ENCODE results near the gene STK32C. TPM values are rescaled to one million over a fixed set of nuclear protein-coding genes. Genes with fewer than 3 reads are reported as not detected.

The STK32C gene
- total RNA-seq, 4 donors from 2014 or later: 3.7 to 13.9 (median 6.7) TPM

DNA sequence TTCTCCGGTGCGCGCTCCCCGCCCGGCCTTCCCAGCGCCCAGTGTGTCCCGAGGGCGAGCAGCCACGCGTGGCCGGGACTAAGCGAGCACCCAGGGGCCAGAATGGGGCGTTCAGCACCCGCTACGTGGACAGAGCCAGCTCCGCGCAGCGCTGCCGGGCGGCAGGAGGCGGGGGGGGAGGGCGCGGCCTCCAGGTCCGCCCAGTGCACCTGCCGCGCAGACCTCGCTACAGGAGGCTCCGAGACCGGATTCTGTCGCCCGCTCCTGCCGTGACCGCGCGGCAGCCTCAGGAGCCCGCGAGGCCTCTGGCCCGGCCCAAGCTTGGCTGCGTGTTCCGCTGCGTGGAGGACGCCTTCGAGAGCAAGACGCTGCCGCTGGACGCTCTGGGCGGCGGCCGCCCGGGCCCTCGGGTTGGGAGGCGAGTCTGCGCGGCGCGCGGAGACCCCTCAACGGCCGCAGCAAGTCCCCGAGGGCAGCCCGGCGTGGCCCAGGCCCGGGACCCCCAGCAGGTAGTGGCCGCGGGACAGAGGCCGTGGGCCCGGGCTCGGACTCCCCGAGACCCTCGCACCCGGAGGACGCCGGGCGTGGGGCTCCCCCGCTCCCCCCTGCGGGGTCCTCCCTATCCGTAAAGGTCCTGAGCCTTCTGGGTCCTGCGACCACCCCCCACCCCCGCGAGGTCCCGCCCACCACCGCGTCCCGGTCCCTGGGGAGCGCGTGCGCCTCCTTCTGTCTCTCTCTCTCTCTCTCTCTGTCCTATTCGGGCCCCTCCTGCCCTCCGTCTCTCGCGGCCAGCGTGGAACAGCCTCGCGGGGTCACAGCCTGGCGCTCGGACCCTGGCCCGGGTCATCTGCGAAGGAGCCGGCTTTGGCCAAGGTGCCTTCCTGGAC is 121.9 kb downstream of the STK32C start:
- Histone ChIP-seq H3K4me1 (peaks cover 0 to 10% of the 10 kb centered on the region in 2 donors), H3K4me3 (peak overlapping the region; percentile 37 to 61 (median 51)), H3K27ac (no peak overlapping the region), H3K9me3 (no peaks in the 10 kb centered on the region), H3K36me3 (no peaks in the 10 kb centered on the region), H3K27me3 (peaks cover 37 to 53% (median 41%) of the 10 kb centered on the region in 3 donors)
- in situ Hi-C loops (cut with MboI; ENCODE audit: low sequenced_read_pairs in 4 of 4): no loop called here
- no peak for DNase-seq
- intact Hi-C loops (cut with DNase I; ENCODE audit: low total_unique reads): no loop called here
- peak in 1 of 2 donors; percentile 69 for ATAC-seq
- no peak for TF ChIP-seq POLR2A (IDR thresholded peaks at IDR 0.05)
- TF ChIP-seq, protein P1, sequence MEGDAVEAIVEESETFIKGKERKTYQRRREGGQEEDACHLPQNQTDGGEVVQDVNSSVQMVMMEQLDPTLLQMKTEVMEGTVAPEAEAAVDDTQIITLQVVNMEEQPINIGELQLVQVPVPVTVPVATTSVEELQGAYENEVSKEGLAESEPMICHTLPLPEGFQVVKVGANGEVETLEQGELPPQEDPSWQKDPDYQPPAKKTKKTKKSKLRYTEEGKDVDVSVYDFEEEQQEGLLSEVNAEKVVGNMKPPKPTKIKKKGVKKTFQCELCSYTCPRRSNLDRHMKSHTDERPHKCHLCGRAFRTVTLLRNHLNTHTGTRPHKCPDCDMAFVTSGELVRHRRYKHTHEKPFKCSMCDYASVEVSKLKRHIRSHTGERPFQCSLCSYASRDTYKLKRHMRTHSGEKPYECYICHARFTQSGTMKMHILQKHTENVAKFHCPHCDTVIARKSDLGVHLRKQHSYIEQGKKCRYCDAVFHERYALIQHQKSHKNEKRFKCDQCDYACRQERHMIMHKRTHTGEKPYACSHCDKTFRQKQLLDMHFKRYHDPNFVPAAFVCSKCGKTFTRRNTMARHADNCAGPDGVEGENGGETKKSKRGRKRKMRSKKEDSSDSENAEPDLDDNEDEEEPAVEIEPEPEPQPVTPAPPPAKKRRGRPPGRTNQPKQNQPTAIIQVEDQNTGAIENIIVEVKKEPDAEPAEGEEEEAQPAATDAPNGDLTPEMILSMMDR (IDR thresholded peaks at IDR 0.05 in 4 of 5, conservative IDR thresholded peaks at IDR 0.05 in 1 of 5): no peak

DNA sequence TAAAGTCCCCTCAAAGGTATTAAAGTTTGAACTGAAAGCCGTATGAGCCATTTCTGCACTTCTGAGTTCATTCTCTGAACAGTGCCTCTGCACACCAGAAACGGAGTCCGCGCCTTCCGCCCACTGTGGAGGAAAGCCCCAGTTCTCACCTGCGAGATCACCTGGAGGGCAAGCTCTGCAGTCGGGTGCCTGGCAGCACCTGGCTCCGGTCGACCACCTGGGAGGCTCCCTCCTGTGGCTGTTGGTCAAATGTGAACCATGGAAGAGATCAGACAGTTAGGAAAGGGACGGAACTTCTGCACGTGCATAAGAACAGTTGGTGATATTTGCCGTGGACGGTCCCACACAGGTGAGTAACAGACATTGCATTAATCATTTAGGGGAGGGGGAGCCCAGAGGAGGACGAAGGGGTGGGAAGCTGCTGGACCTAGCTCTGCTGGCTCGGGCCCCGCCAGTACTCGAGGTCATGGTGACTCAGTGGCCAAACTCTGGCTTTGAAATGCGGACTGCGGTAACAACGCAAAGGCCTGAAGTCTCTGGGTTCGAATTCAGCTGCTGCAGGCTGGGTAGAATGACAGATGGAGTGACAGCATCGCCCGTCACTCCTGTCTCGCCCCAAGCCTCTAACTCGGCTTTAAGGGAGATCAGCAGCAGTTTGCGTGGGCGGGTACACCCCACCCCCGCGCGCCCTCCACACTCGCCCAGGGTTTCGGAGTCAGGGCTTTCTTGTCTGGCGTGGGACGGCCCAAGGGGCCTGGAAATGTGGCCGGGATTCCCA is 122.7 kb downstream of the STK32C start:
- TF ChIP-seq, protein P1 (IDR thresholded peaks at IDR 0.05 in 4 of 5, conservative IDR thresholded peaks at IDR 0.05 in 1 of 5): no peak
- no peak for TF ChIP-seq POLR2A (IDR thresholded peaks at IDR 0.05)
- no peak for DNase-seq

DNA sequence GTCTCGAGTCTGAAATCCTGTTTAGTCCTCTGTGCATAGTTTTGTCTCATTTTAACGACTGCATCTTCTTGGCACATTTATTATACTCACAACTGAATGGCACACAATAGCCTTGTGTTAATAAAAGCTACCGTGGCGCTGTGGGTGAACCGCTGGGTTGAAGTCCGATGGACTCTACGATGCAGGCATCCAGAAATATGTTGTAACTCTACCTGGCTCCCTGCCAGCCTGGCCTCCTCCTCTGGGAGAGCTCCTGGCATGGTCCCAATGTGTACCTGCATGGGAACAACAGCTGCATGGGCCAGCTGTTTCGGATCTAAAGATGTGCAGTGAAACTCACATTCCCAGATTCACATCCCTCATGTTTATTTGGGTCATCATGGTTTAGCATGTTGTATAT is 124.7 kb downstream of the STK32C start:
- intact Hi-C loops (cut with DNase I; ENCODE audit: low total_unique reads): no loop called here
- no peak for DNase-seq
- no peak for ATAC-seq
- no peaks in the 10 kb centered on the region for H3K36me3 ChIP-seq
- no peaks in the 10 kb centered on the region for H3K9me3 ChIP-seq
- peaks cover 34 to 37% (median 37%) of the 10 kb centered on the region in 3 donors for H3K27me3 ChIP-seq
- no peak overlapping the region for H3K27ac ChIP-seq
- H3K4me3 ChIP-seq: no peak overlapping the region
- peaks cover 0 to 10% of the 10 kb centered on the region in 2 donors for H3K4me1 ChIP-seq
- in situ Hi-C loops (cut with MboI; ENCODE audit: low sequenced_read_pairs in 4 of 4): no loop called here
- TF ChIP-seq, protein P1 (IDR thresholded peaks at IDR 0.05 in 4 of 5, conservative IDR thresholded peaks at IDR 0.05 in 1 of 5): no peak
- TF ChIP-seq POLR2A (IDR thresholded peaks at IDR 0.05): no peak

More for the DNA sequence above, 122.7 kb downstream of the STK32C start:
- Histone ChIP-seq H3K9me3 (no peaks in the 10 kb centered on the region), H3K4me3 (peak overlapping the region in 2 of 4 donors; percentile 53 to 61), H3K27ac (no peak overlapping the region), H3K4me1 (peaks cover 0 to 10% of the 10 kb centered on the region in 2 donors), H3K27me3 (peaks cover 37 to 47% (median 41%) of the 10 kb centered on the region in 3 donors), H3K36me3 (no peaks in the 10 kb centered on the region)
- in situ Hi-C loops (cut with MboI; ENCODE audit: low sequenced_read_pairs in 4 of 4): no loop called here
- intact Hi-C loops (cut with DNase I; ENCODE audit: low total_unique reads): no loop called here
- ATAC-seq: no peak

DNA sequence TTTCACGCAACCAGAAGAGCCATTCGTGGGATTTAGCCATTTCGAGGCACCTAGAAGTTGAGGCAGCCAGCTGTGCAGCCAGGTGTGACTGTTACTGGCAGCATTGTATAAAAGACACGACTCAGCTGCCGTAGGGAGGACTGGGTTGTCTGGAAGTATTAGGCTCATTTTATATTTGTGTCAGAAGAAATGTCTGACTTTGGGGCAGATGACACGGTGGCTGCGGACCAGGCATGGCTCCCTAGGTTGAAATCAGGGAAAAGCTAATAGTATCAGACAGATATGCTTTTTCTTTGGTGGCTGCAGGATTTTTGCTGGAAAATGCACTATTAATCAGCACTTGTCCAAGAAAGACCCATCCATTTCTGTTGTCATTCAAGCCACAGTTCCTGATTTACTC is 125.2 kb downstream of the STK32C start:
- ATAC-seq (no peak), DNase-seq (no peak)
- intact Hi-C loops (cut with DNase I; ENCODE audit: low total_unique reads) (no loop called here), in situ Hi-C loops (cut with MboI; ENCODE audit: low sequenced_read_pairs in 4 of 4) (no loop called here)
- peaks cover 29 to 35% (median 33%) of the 10 kb centered on the region in 3 donors for H3K27me3 ChIP-seq
- TF ChIP-seq, protein P1 (IDR thresholded peaks at IDR 0.05 in 4 of 5, conservative IDR thresholded peaks at IDR 0.05 in 1 of 5): no peak
- no peak for TF ChIP-seq POLR2A (IDR thresholded peaks at IDR 0.05)
- peaks cover 0 to 10% of the 10 kb centered on the region in 2 donors for H3K4me1 ChIP-seq
- H3K27ac ChIP-seq: no peak overlapping the region
- no peaks in the 10 kb centered on the region for H3K36me3 ChIP-seq
- H3K9me3 ChIP-seq: no peaks in the 10 kb centered on the region
- no peak overlapping the region for H3K4me3 ChIP-seq

Data from gastrocnemius medialis (tissue), 4 donors.